GM12801 (cell line): Measurements from ENCODE around the gene MICALL2.

Source experiments
- TF ChIP-seq, protein P1 (sequence below): IDR thresholded peaks from one replicate; pipeline ENCODE4 v1.5.1; 2011; ENCODE audit warnings: control low read depth; ENCODE audit not compliant: insufficient read length; ENCODE audit errors: extremely low read depth

MICALL2 gene

DNA sequence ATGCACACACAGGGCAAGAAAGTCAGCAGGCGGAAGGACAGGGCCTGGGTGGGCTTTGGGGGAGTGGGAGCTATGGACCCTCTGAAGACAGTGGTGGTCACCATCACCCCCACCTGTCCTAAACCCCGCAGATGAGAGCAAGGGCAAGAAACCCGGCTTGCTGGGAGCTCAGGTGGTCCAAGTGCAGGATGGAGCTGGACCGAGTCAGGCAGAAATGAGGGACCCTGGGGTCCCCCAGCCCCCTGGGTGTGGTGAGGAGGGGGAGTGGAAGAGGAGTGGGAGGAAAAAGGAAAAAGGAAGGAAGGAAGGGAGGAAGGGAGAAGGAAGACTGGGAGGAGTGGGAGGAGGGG lies 54.8 kb downstream of the MICALL2 start:
- TF ChIP-seq, protein P1, sequence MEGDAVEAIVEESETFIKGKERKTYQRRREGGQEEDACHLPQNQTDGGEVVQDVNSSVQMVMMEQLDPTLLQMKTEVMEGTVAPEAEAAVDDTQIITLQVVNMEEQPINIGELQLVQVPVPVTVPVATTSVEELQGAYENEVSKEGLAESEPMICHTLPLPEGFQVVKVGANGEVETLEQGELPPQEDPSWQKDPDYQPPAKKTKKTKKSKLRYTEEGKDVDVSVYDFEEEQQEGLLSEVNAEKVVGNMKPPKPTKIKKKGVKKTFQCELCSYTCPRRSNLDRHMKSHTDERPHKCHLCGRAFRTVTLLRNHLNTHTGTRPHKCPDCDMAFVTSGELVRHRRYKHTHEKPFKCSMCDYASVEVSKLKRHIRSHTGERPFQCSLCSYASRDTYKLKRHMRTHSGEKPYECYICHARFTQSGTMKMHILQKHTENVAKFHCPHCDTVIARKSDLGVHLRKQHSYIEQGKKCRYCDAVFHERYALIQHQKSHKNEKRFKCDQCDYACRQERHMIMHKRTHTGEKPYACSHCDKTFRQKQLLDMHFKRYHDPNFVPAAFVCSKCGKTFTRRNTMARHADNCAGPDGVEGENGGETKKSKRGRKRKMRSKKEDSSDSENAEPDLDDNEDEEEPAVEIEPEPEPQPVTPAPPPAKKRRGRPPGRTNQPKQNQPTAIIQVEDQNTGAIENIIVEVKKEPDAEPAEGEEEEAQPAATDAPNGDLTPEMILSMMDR, result no peak

DNA sequence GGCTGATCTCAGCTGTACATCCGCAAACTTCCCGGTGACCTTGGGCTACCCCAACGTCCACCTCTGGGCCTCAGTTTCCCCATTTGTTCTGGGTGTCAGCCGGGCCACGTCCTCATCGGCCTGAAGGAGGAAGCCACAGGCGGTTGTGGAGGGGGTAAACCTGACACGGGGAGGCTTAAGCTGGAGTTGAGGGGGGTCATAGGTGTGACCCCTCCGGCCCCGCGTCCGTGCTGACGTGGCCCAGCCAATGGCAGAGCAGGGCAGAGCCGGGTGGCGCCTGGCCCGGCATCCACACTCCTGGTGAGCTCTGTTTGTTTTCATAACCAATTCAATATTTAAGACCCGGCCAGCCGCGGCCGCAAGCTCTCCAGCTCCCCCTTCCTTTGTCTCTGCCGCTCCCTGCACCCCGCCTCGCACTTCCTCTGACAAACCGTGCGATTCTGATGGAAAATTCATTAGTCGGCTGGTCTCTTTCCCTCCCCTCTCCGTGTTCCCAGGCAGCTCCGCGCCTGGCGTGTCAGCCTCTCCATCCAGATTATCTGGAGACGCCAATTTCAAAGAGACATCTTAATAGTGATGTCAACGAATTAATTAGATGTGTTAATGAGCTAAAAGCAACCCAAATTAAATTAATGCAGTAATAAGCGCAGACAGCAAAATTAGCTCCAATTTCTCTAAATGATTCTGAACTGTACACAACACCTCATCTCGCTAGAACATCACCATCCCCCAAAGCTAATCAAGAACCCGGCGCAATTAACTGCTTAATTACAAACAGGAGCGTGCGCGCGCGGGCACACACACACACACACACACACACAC lies 55.4 kb downstream of the MICALL2 start:
- TF ChIP-seq, protein P1, result no peak

DNA sequence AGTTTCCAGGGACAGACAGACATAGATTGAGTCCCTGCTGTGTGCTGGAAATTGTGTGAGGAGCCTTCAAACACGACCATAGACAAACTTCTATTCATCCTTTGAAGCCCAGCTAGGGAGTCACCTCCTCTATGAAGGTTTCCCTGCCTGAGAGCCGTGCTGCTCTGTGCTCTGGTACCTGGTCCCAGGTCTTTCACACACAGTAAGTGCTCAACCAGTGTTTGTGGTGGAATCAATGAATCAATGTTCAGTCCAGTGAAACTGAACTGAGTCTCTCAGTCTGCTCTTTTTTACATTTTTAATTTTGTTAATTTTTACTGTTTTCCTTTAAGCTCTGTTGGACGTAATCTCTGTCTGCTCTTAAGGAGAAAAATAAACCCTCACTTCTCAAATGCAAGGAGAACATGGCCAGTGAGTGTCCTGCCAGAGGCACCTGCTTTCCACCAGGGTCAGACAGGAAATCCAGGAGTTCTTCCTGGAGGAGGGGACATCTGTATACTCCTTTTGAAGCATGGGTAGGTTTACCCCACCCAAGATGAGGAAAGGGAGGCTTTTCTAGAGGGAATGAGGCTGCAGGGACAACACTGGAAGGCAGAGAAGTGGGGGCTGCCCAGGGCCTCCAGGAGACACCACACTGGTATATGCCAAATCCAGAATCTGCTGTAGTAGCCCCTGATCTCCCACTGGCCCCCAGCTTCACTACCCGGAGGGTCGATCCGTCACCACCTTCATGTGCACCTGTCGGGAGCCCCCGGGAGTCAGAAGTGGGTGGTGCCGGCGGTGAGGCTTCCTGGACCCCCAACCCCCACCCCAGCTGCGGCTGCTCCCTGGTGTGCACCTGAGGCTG lies 56.3 kb downstream of the MICALL2 start:
- TF ChIP-seq, protein P1, result no peak

DNA sequence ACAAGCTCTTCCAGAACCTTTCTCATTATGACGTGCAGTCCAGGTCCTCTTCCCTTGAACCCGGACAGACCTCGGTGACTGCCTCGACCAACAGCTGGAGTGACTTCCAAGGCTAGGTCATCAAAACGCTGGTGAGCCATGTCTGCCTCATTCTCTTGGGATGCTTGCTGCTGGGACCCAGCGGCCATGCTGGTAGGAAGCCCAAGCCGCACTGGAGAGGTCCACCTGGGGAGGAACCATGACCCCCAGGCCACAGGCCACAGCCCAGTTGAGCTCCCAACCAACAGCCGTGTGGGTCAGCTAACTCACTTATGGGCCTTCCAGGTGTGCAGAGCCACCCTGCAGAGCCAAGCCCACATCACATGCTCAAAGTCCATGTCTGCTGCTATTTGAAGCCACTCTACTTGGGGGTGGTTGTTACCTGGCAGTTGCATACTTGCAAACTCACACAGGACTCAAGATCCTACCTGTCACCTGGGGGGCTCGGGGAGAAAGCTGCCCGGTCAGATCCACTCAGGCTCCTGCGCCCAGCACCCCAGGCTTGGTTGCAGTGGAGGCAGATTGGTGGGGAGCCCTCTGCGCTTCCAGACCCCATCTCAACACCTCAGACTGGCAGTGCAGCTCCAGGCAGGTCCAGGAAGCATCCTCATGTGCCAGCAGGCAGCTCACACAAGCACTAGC lies 57.0 kb downstream of the MICALL2 start:
- TF ChIP-seq, protein P1, result no peak

DNA sequence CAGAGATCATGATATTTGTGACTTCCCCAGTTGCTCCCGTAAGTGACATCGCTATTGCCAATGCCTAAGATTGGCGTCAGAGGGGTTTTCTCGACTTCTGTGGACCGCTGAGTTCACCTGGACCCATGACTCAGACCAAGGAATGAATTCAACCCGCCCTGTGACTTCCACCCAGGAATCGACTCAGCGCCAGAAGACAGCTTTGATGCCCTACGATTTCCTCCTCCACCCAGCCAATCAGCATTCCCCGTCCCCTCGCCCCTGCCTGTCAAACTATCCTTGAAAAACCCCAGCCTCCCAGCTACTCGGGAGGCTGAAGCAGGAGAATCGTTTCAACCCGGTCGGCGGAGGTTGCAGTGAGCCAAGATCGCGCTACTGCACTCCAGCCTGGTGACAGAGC lies 58.3 kb downstream of the MICALL2 start:
- TF ChIP-seq, protein P1, result no peak

DNA sequence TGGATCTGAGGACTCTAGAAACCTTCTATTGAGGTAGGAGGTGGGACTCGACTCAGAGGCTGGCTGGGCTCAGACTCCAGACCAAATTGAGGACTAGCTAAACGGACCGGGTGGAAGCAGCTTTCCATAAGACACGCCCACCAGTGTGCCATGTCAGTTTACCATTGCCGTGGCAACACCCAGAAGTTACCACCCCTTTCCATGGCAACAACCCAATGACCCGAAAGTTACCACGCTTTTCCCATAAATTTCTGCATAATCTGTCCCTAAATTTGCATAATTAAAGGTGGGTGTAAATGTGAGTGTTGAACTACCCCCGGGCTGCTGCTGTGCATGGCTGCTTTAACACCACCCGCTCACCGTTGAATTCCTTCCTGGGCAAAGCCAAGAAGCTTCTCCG lies 58.9 kb downstream of the MICALL2 start:
- TF ChIP-seq, protein P1, result no peak

DNA sequence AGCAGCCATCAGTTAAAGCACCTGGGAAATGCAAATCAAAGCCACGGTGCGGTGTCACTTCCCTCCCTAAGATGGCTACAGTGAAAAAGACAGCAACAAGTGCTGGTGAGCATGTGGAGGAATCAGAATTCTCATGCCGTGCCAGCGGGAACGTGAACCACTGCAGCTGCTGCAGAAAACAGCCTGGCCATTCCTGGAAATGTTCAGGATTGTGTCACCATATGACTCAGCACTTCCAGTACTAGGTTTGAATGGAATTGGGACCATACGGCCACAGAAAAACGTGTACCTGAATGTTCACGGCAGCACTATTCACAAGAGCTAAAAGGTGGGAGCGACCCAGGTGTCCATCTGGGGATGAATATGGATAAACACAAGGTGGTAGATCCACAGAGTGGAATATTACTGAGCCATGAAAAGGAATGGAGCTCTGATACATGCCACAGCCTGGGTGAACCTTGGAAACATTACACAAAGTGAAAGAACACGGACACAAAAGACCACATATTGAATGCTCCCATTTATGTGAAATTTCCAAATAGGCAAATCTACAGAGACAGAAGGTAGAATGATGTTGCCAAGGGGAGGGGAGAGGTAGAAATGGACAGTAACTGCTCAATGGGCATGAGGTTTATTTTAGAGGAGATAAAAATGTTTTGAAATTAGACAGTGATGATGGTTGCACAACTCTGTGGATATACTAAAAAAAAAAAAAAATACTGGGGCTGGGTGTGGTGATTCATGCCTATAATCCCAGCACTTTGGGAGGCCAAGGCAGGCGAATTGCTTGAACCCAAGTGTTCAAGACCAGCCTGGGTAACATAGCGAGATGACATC lies 61.6 kb downstream of the MICALL2 start:
- TF ChIP-seq, protein P1, result no peak
